Sigmoid colon (tissue), 7 donors: ENCODE data around the gene EEFSEC. TPM values are rescaled to one million over a fixed set of nuclear protein-coding genes. Genes with fewer than 3 reads are reported as not detected.

Experiments used
- DNase-seq: peaks from one replicate; pipeline ENCODE4 v3.0.0-alpha.2; 2019
- H3K27ac ChIP-seq, 4 donors: fragments of 200-600 bp; sonication (generic); one replicate each; pipeline ENCODE4 v1.5.1; 2016 to 2019; ENCODE audit warnings: mild to moderate bottlenecking in 1 of 4
- H3K27me3 ChIP-seq, 3 donors: fragments of 200-600 bp; sonication (generic); one replicate each; pipeline ENCODE4 v1.5.1; 2019; ENCODE audit warnings: mild to moderate bottlenecking in 1 of 3
- H3K36me3 ChIP-seq, 4 donors: fragments of 200-600 bp; sonication (generic); one replicate each; pipeline ENCODE4 v1.5.1; 2016 to 2019
- H3K4me1 ChIP-seq, 4 donors: fragments of 200-600 bp; sonication (generic); one replicate each; pipeline ENCODE4 v1.5.1; 2017 to 2019
- H3K4me3 ChIP-seq, 4 donors: fragments of 200-600 bp; sonication (generic); one replicate each; pipeline ENCODE4 v1.5.1; 2017 to 2019; ENCODE audit warnings: mild to moderate bottlenecking in 2 of 4, moderate library complexity in 1 of 4
- H3K9me3 ChIP-seq, 4 donors: fragments of 200-600 bp in 3 of 4; sonication (generic) in 3 of 4; one replicate each; pipeline versions ENCODE4 v1.5.1 to v1.6.1; 2013 to 2019
- CTCF ChIP-seq, 4 experiments: fragments of 450-650 bp in 3 of 4; fragments of 200-600 bp in 1 of 4; IDR thresholded peaks; one replicate each; pipeline ENCODE4 v1.5.1; 2016 to 2019; ENCODE audit warnings: antibody characterized with exemption in 4 of 4, mild to moderate bottlenecking in 3 of 4, moderate library complexity in 2 of 4
- EP300 ChIP-seq, 4 donors: sonication (generic); formaldehyde crosslinking; IDR thresholded peaks; one replicate each; pipeline ENCODE4 v1.6.1; 2017; ENCODE audit warnings: antibody characterized with exemption in 4 of 4
- POLR2A ChIP-seq, 2 donors: fragments of 450-650 bp; IDR thresholded peaks; one replicate each; pipeline ENCODE4 v1.6.1; 2016; ENCODE audit warnings: antibody characterized with exemption in 2 of 2, mild to moderate bottlenecking in 2 of 2, moderate library complexity in 2 of 2
- POLR2AphosphoS5 ChIP-seq, 4 donors: sonication (generic); formaldehyde crosslinking; IDR thresholded peaks; one replicate each; pipeline ENCODE4 v1.6.1; 2017; ENCODE audit warnings: antibody characterized with exemption in 4 of 4
- WGBS, 2 donors: extraction: QIAGEN DNeasy Blood & Tissue Kit; methylation state at CpG; one replicate each; pipeline ENCODE4 v1.1.7; 2013; 5-methylcytosine and 5-hydroxymethylcytosine counted together
- intact Hi-C: fragments of 100-400 bp; cut with DNase I; formaldehyde crosslinking; loops from one replicate; pipeline ENCODE4 v1.15.1; 2023
- polyA plus RNA-seq, 3 donors: library from polyadenylated mRNA; stranded (reverse); fragments of 200-250 nt; gene quantifications; one replicate each; pipeline ENCODE4 v1.2.3, GENCODE V29; 2013
- total RNA-seq, 4 donors: library from RNA; depleted of rRNA; stranded (reverse); fragments of >200 nt; gene quantifications; one replicate each; pipeline ENCODE4 v1.1.0, GENCODE V29; 2016
- donor health status: healthy with polysubstance abuse.
- donor health status: Bipolar disorder and iron deficiency.
- donor health status: healthy.

The EEFSEC gene
- total and polyA plus RNA-seq, 7 donors, result 5.3 to 16.1 (median 12.2) TPM

GRCh38 chr3:128412180-128413002 is 259.1 kb downstream of the EEFSEC start:
- no peaks in the 10 kb centered on the region for H3K36me3 ChIP-seq
- H3K27me3 ChIP-seq, result no peaks in the 10 kb centered on the region
- no peak overlapping the region for H3K27ac ChIP-seq
- no peaks in the 10 kb centered on the region for H3K4me1 ChIP-seq
- H3K4me3 ChIP-seq, result no peak overlapping the region
- H3K9me3 ChIP-seq, result no peaks in the 10 kb centered on the region
- intact Hi-C loops, result no loop called here
- WGBS, 2 donors, result 91% methylated on average over 15 of the region's 15 CpGs
- TF ChIP-seq EP300 (IDR thresholded peaks at IDR 0.05) (no peak), POLR2A (IDR thresholded peaks at IDR 0.05) (no peak), POLR2AphosphoS5 (IDR thresholded peaks at IDR 0.05) (no peak), CTCF (IDR thresholded peaks at IDR 0.05) (no peak)
- no peak for DNase-seq

DNA sequence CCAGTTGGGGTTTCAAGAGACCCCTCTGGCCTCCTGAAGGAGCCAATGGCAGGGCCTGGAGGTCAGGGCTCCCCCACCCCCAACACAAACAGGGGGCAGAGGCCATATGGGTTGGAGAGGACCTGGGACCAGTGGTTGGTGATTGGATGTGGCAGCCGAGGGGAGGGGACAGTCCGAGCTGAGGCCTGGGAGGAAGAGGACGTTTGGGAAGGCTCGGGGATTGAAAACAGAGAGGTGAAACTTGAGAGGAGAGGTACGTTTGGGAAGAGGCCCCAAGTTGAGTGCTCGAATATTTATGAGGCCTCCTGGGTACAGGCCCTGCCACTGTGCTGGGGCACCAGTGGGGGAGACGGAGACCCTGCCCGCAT is 259.7 kb downstream of the EEFSEC start:
- Histone ChIP-seq H3K27ac (no peak overlapping the region), H3K36me3 (no peaks in the 10 kb centered on the region), H3K4me1 (no peaks in the 10 kb centered on the region), H3K27me3 (no peaks in the 10 kb centered on the region), H3K9me3 (no peaks in the 10 kb centered on the region), H3K4me3 (no peak overlapping the region)
- TF ChIP-seq EP300 (IDR thresholded peaks at IDR 0.05) (no peak), POLR2A (IDR thresholded peaks at IDR 0.05) (no peak), CTCF (IDR thresholded peaks at IDR 0.05) (no peak), POLR2AphosphoS5 (IDR thresholded peaks at IDR 0.05) (no peak)
- DNase-seq, result no peak
- intact Hi-C loops, result no loop called here
- 86 to 89% methylated on average over 8 of the region's 8 CpGs for WGBS, 2 donors

DNA sequence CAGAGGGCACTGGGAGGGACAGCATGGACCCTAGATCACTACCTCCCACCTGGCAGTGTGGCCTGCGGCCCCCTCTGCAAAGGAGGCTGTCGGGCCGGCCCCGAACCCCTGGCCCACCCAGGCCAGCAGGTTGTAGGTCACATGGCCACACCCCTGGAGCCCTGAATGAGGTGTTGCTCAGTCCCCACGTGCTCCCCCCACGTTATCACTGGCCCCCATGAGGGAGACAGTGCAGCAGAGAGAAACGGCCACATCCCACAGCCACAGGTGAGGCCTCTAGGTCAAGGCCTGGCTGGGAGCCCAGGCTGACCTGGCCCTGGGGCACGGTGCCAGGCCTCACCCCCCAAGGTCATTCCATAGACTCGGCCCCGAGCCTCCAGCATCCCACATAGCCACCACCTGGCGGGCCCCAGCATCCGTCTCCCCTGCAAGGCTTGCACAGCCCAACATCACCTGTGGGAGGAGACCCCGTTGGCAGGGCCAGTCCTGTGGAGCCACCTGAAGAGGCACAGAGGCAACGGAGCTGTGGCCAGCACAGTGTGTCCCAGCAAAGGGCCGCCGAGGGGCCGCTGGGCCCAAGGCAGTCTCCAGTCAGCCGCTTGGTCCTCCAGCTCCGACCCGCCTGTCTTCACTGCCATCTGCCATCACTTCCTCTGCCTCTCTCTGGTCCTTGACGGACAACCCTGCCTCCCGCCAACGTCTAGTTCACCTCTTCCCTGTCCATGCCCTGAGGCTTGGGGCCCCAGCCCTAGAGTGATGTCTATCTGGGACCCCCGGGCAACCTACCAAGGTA is 260.3 kb downstream of the EEFSEC start:
- Histone ChIP-seq H3K36me3 (no peaks in the 10 kb centered on the region), H3K4me3 (no peak overlapping the region), H3K4me1 (no peaks in the 10 kb centered on the region), H3K27ac (no peak overlapping the region), H3K27me3 (no peaks in the 10 kb centered on the region), H3K9me3 (no peaks in the 10 kb centered on the region)
- WGBS, 2 donors, result 88 to 93% methylated on average over 24 of the region's 24 CpGs
- intact Hi-C loops, result no loop called here
- no peak for DNase-seq
- TF ChIP-seq EP300 (IDR thresholded peaks at IDR 0.05) (no peak), POLR2AphosphoS5 (IDR thresholded peaks at IDR 0.05) (no peak), CTCF (IDR thresholded peaks at IDR 0.05) (no peak), POLR2A (IDR thresholded peaks at IDR 0.05) (no peak)

- Histone ChIP-seq H3K9me3 (no peaks in the 10 kb centered on the region), H3K27ac (no peak overlapping the region), H3K27me3 (no peaks in the 10 kb centered on the region), H3K4me1 (no peaks in the 10 kb centered on the region), H3K4me3 (no peak overlapping the region), H3K36me3 (no peaks in the 10 kb centered on the region)
- 90 to 92% methylated on average over 16 of the region's 16 CpGs for WGBS, 2 donors
- no peak for DNase-seq
- intact Hi-C loops, result no loop called here
- no peak for TF ChIP-seq CTCF (IDR thresholded peaks at IDR 0.05)
- TF ChIP-seq POLR2AphosphoS5 (IDR thresholded peaks at IDR 0.05), result no peak
- TF ChIP-seq EP300 (IDR thresholded peaks at IDR 0.05), result no peak
- TF ChIP-seq POLR2A (IDR thresholded peaks at IDR 0.05), result no peak
These were observed 262.0 kb downstream of the EEFSEC start for GRCh38 chr3:128415200-128415772.
